Measurements from ENCODE around the gene DOCK1.

Gene DOCK1

DNA sequence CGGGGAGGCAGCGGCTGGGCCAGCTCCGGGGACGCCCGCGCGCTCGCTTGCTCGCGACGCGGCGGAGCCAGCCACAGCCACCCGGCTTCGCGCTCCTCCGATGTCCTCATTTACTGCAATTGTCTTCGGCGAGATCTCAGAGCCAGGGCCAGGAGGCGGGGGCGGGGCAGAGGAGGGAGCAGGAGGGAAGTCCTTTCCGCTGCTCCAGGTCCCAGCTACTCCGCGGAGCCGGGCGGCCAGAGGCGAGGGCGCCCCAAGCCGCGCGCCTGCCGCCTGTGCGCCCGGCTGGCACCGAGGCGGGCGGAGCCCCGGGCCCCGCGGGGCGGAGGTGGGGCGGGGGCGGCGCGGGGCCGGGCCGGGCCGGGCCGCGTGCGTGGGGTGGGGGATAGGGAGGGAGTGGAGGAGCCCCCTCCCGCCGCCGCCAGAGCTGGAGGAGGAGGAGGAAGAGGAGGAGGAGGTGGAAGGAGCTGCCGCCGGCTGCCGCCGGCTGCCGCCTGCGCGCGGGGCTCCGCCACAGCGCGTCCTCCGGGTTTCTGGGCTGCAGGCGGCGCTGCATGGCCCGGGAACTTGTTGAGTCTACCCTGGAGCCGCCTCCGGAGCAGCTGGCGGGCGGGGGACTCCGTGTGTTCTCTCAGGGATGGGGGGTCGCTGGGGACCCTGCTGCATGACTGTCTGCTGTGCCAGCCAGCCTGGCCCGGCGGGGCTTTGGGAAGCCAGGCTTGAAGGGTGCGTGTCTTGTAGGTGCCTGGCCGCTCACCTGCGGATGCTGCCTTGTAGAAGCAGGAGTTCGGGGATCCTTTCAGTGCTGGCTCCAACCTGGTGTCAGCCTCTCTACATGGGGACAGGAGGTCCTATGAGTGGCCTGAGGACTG, 291.3 kb downstream of the DOCK1 start, which contains the start of gene INSYN2A:
TSS of gene INSYN2A (minus strand) at position 310 of the 872 bp plus-strand sequence. CDS start 20,196 bp downstream, outside the sequence.
- no peaks in the 10 kb centered on the region for H3K36me3 ChIP-seq
- H3K27ac ChIP-seq: no peak within 1 kb of the TSS
- peaks cover 10% of the 10 kb centered on the region for H3K27me3 ChIP-seq (ENCODE audit: insufficient read depth, low read depth, severe bottlenecking)
- no peaks in the 10 kb centered on the region for H3K9me3 ChIP-seq (ENCODE audit: severe bottlenecking)
- peak; percentile 64 for DNase-seq
- H3K4me3 ChIP-seq (ENCODE audit: low read depth, low read length): peak within 1 kb of the TSS; percentile 54
- TF ChIP-seq, protein P1, sequence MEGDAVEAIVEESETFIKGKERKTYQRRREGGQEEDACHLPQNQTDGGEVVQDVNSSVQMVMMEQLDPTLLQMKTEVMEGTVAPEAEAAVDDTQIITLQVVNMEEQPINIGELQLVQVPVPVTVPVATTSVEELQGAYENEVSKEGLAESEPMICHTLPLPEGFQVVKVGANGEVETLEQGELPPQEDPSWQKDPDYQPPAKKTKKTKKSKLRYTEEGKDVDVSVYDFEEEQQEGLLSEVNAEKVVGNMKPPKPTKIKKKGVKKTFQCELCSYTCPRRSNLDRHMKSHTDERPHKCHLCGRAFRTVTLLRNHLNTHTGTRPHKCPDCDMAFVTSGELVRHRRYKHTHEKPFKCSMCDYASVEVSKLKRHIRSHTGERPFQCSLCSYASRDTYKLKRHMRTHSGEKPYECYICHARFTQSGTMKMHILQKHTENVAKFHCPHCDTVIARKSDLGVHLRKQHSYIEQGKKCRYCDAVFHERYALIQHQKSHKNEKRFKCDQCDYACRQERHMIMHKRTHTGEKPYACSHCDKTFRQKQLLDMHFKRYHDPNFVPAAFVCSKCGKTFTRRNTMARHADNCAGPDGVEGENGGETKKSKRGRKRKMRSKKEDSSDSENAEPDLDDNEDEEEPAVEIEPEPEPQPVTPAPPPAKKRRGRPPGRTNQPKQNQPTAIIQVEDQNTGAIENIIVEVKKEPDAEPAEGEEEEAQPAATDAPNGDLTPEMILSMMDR (IDR thresholded peaks at IDR 0.05; ENCODE audit: low read depth, low read length): peak; percentile 74

DNA sequence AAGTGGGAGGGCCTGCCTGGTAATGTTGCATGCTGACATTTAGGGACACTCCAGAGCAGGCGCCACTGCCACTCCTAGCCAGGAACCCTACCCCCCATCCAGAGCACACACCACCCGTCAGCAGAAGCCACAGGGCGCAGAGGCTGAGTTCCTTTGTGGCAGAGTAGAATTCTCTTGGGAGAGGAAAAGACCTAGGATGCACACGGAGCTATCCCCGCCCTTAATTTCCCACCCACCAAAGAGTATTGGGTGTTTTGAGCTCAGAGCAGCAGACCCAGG, 291.9 kb downstream of the DOCK1 start:
- TF ChIP-seq, protein P1 (IDR thresholded peaks at IDR 0.05; ENCODE audit: low read depth, low read length): no peak
- Histone ChIP-seq H3K27ac (no peak overlapping the region), H3K36me3 (no peaks in the 10 kb centered on the region), H3K4me3 (ENCODE audit: low read depth, low read length) (peak overlapping the region; percentile 33), H3K27me3 (ENCODE audit: insufficient read depth, low read depth, severe bottlenecking) (peaks cover 10% of the 10 kb centered on the region), H3K9me3 (ENCODE audit: severe bottlenecking) (no peaks in the 10 kb centered on the region)
- no peak for DNase-seq

DNA sequence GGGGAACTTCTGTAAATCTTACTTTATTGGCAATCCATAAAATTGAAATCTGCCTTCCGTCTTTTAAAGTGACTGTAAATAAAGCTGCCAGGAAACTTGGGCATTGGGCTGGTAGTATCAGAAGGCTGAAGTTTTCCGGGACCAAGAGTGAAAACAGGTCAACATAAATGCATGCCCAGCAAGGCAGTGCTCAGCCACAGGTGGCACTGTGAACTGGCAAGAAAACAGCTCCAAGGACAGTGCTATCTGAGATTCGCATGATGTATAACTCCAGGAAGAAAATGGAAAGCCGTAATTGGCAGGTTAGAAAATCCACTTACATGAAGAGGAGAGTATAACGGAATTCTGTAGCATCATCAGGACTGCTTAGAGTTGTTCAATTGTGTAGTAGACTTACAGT, 293.1 kb downstream of the DOCK1 start:
- Histone ChIP-seq H3K9me3 (ENCODE audit: severe bottlenecking) (no peaks in the 10 kb centered on the region), H3K27me3 (ENCODE audit: insufficient read depth, low read depth, severe bottlenecking) (peaks cover 10% of the 10 kb centered on the region), H3K36me3 (no peaks in the 10 kb centered on the region), H3K4me3 (ENCODE audit: low read depth, low read length) (no peak overlapping the region), H3K27ac (no peak overlapping the region)
- TF ChIP-seq, protein P1 (IDR thresholded peaks at IDR 0.05; ENCODE audit: low read depth, low read length): peak; percentile 30; the same call in 1 of the 2 replicates
- DNase-seq: no peak

DNA sequence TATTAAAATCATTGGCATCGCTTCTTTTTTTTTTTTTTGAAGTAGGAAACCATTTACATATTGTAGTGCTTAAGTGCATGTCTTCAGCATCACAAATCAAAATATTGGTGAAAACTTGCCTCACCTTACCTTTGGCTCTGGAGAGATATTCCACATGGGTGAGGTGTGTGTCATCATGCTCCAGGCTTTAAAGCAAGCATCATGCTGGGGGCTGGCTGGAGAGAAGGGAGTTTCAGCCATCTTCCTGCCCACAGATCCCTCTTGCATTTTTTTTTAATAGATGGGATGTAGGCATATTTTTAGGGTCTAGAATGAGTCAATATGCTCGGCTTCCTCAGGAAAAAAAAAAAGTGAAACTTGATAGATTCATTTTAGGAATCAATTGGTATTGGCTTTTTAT, 293.5 kb downstream of the DOCK1 start:
- TF ChIP-seq, protein P1 (IDR thresholded peaks at IDR 0.05; ENCODE audit: low read depth, low read length): no peak
- peaks cover 10% of the 10 kb centered on the region for H3K27me3 ChIP-seq (ENCODE audit: insufficient read depth, low read depth, severe bottlenecking)
- no peak for DNase-seq
- H3K9me3 ChIP-seq (ENCODE audit: severe bottlenecking): no peaks in the 10 kb centered on the region
- H3K36me3 ChIP-seq: no peaks in the 10 kb centered on the region
- H3K27ac ChIP-seq: no peak overlapping the region
- no peak overlapping the region for H3K4me3 ChIP-seq (ENCODE audit: low read depth, low read length)

DNA sequence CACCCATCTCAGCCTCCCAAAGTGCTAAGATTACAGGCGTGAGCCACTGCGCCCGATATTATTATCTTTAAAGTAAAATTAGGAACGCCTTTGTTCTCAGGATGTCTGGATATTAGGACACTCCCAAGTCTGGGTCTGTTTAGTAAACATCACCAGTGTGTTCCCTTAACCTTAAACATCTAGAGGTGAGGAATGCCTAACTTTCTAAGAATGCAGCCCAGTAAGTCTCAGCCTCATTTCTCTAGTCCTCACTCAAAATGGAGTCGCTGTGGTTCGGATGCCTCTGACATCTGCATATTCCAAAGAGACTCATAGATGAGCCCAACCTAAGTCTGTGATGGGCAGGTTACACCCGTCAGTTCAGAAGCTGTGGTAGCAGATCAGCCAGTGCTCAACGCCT, 295.4 kb downstream of the DOCK1 start:
- DNase-seq: no peak
- no peaks in the 10 kb centered on the region for H3K36me3 ChIP-seq
- H3K27me3 ChIP-seq (ENCODE audit: insufficient read depth, low read depth, severe bottlenecking): peaks cover 2% of the 10 kb centered on the region
- no peak overlapping the region for H3K4me3 ChIP-seq (ENCODE audit: low read depth, low read length)
- TF ChIP-seq, protein P1 (IDR thresholded peaks at IDR 0.05; ENCODE audit: low read depth, low read length): no peak
- H3K9me3 ChIP-seq (ENCODE audit: severe bottlenecking): no peaks in the 10 kb centered on the region
- H3K27ac ChIP-seq: no peak overlapping the region

Measured in WERI-Rb-1 (cell line).